ENCODE results near the gene INSIG1.

Gene INSIG1

GRCh38 chr7:155286686-155287085, 11.0 kb upstream of the INSIG1 start:
- DNase-seq (ENCODE audit: low read depth) = no peak
- no peak overlapping the region for H3K4me3 ChIP-seq (ENCODE audit: control insufficient read depth, low read depth, low read length)
- TF ChIP-seq CTCF (IDR thresholded peaks at IDR 0.05; ENCODE audit: control insufficient read depth, insufficient read depth, low read depth, low read length, missing control alignments) = no peak

GRCh38 chr7:155287284-155287935, 10.3 kb upstream of the INSIG1 start:
- no peak for TF ChIP-seq CTCF (IDR thresholded peaks at IDR 0.05; ENCODE audit: control insufficient read depth, insufficient read depth, low read depth, low read length, missing control alignments)
- no peak for DNase-seq (ENCODE audit: low read depth)
- no peak overlapping the region for H3K4me3 ChIP-seq (ENCODE audit: control insufficient read depth, low read depth, low read length)

GRCh38 chr7:155288055-155288454, 9.6 kb upstream of the INSIG1 start:
- TF ChIP-seq CTCF (IDR thresholded peaks at IDR 0.05; ENCODE audit: control insufficient read depth, insufficient read depth, low read depth, low read length, missing control alignments) = no peak
- no peak for DNase-seq (ENCODE audit: low read depth)
- no peak overlapping the region for H3K4me3 ChIP-seq (ENCODE audit: control insufficient read depth, low read depth, low read length)

GRCh38 chr7:155289107-155289506, 8.6 kb upstream of the INSIG1 start:
- H3K4me3 ChIP-seq (ENCODE audit: control insufficient read depth, low read depth, low read length) = no peak overlapping the region
- TF ChIP-seq CTCF (IDR thresholded peaks at IDR 0.05; ENCODE audit: control insufficient read depth, insufficient read depth, low read depth, low read length, missing control alignments) = no peak
- DNase-seq (ENCODE audit: low read depth) = no peak

- no peak overlapping the region for H3K4me3 ChIP-seq (ENCODE audit: control insufficient read depth, low read depth, low read length)
- DNase-seq (ENCODE audit: low read depth) = no peak
- no peak for TF ChIP-seq CTCF (IDR thresholded peaks at IDR 0.05; ENCODE audit: control insufficient read depth, insufficient read depth, low read depth, low read length, missing control alignments)
Observed at GRCh38 chr7:155289949-155290501, 7.7 kb upstream of the INSIG1 start.

GRCh38 chr7:155291045-155291530, 6.6 kb upstream of the INSIG1 start:
- no peak for TF ChIP-seq CTCF (IDR thresholded peaks at IDR 0.05; ENCODE audit: control insufficient read depth, insufficient read depth, low read depth, low read length, missing control alignments)
- H3K4me3 ChIP-seq (ENCODE audit: control insufficient read depth, low read depth, low read length) = no peak overlapping the region
- DNase-seq (ENCODE audit: low read depth) = no peak
